Activated CD4-positive, alpha-beta memory T cell treated with anti-CD3 and anti-CD28 coated beads, Interleukin-2, amount 10 ng/mL, durations not matched to agents 7 days and 5 days (primary cell): ENCODE results near the gene PCSK5. TPM values are rescaled to one million over a fixed set of nuclear protein-coding genes. Genes with fewer than 3 reads are reported as not detected.

Experiments
- CTCF ChIA-PET: fragments of 350-600 bp; sonication (Branson Sonifier 250); formaldehyde crosslinking; loops from one replicate; lab custom pipeline; 2021; ENCODE audit warnings: antibody characterized with exemption, inconsistent platforms; lab: Charles Lee
- POLR2A ChIA-PET: fragments of 350-600 bp; sonication (Branson Sonifier 250); formaldehyde crosslinking; loops from one replicate; lab custom pipeline; 2021; ENCODE audit warnings: antibody characterized with exemption; lab: Charles Lee
- DNase-seq: peaks from one replicate; pipeline ENCODE4 v3.0.0-alpha.2; 2020
- H3K27ac Mint-ChIP-seq: one replicate; pipeline ENCODE4 v1.8.0; 2021; ENCODE audit warnings: mild to moderate bottlenecking, mixed read lengths
- H3K27me3 Mint-ChIP-seq: one replicate; pipeline ENCODE4 v1.8.0; 2021; ENCODE audit warnings: mixed read lengths
- H3K36me3 Mint-ChIP-seq: one replicate; pipeline ENCODE4 v1.8.0; 2021; ENCODE audit warnings: low read depth, mixed read lengths
- H3K4me1 Mint-ChIP-seq: one replicate; pipeline ENCODE4 v1.8.0; 2021; ENCODE audit warnings: mixed read lengths
- H3K4me3 Mint-ChIP-seq: one replicate; pipeline ENCODE4 v1.8.0; 2021; ENCODE audit warnings: mild to moderate bottlenecking, mixed read lengths
- H3K9me3 Mint-ChIP-seq: one replicate; pipeline ENCODE4 v1.8.0; 2021; ENCODE audit warnings: mixed read lengths
- total RNA-seq, 2 experiments: library from RNA; stranded (reverse); gene quantifications; one replicate each; pipeline ENCODE4 v1.2.3, GENCODE V29; 2021

Gene PCSK5
- total RNA-seq, 2 experiments from 2014 or later = 1.2 to 1.7 TPM

DNA sequence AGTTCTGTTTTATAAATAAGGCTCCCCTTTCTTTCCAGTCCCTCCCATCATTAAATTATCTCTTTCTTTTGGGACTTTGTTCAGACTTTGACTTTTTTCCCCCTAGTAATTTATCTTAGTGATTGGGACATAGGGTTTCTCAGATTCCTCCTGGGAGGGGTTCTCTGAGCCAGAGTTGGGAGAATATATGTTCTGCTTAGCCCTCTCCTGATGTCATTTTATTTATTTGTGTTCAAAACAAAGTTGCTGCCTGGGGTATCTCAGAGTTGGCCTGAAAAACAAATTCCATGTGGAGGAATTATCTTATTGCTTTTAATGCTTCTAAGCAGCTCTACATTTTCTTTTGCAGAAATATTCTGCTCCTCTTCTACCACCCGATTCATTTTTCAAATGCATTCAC, 211.0 kb downstream of the PCSK5 start:
- Mint-ChIP-seq H3K27ac (no peak overlapping the region), H3K4me1 (peaks cover 3% of the 10 kb centered on the region), H3K4me3 (no peak overlapping the region), H3K27me3 (no peaks in the 10 kb centered on the region), H3K9me3 (no peaks in the 10 kb centered on the region), H3K36me3 (no peaks in the 10 kb centered on the region)
- POLR2A ChIA-PET = no interaction called here
- CTCF ChIA-PET = no interaction called here
- DNase-seq = no peak

DNA sequence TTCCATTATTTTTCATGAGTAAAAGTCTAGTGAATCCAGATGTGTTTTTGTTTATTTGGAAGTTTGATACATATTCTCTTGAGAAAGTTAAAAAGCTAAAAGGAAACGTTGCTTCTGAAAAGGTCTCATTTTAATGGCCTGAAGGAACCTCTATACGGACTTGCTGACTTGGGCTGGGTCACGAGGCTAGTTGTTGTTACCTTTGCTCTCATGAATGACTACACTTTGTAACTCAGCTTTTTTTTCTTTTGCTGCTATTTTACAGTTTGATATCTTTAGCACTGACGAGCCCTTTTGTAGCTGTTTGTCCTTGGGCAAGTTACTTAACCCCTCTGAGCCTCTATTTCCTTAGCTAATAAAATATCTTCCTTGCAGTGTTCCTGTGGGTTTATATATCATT, 211.5 kb downstream of the PCSK5 start:
- Mint-ChIP-seq H3K27me3 (no peaks in the 10 kb centered on the region), H3K4me3 (no peak overlapping the region), H3K27ac (no peak overlapping the region), H3K9me3 (no peaks in the 10 kb centered on the region), H3K36me3 (no peaks in the 10 kb centered on the region), H3K4me1 (peaks cover 3% of the 10 kb centered on the region)
- no peak for DNase-seq
- CTCF ChIA-PET = no interaction called here
- POLR2A ChIA-PET = no interaction called here

DNA sequence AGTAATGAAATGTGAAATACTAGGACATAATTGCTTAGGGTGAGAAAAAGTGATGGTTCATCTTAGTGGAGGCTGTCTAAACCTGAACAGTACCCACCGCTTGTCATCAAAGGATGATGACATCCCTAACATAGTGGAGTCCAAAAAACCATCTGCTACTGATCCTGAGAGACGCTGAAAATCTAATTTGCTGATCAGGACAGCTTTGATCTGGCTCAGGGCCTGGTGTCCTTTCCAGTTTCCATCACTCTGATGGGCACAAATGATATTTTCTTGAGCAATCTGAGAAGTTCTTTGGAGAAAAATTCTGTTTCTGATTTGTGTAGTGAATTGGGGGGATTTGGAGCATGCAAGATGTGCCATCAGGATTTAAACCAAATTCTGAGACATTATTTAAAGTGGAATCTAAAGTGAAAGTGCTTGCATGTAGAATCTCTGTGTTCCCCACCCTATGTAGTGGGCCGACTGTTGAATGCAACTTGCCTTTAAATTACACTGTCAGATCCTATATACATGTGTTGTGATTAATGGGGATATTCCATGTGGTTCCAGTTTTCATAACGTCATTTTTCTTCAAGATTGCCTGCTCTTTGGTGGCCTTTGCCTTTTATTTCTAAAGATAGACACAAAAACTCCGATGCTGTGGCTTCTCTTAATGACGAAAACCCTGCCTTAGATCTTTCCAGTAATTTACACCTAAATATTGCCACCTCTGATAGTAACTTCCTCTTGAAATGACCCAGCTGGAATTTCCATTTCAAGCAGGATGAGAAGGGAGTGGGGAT, 213.2 kb downstream of the PCSK5 start:
- H3K4me3 Mint-ChIP-seq = no peak overlapping the region
- no peaks in the 10 kb centered on the region for H3K9me3 Mint-ChIP-seq
- POLR2A ChIA-PET = no interaction called here
- no peaks in the 10 kb centered on the region for H3K27me3 Mint-ChIP-seq
- H3K4me1 Mint-ChIP-seq = peaks cover 3% of the 10 kb centered on the region
- CTCF ChIA-PET = no interaction called here
- no peaks in the 10 kb centered on the region for H3K36me3 Mint-ChIP-seq
- DNase-seq = no peak
- no peak overlapping the region for H3K27ac Mint-ChIP-seq

DNA sequence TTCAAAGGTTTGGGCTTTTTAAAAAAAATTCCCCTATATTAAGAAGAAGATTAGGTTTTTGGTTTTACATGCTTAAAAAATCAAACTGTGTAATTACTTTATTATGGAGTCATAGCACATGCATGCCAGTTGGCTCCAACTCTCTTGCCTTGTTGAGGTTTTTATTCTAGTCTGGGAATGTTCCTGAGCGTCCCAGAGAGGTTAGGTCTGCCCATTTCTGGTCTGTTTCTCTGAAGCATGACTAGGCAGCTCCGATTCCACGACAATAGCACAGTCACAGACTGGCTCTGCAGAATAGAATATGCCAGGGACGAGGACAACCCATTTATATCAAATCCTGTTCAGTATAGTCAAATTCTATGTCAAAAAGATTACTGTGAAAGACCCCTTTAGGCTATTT, 217.0 kb downstream of the PCSK5 start:
- H3K27ac Mint-ChIP-seq = no peak overlapping the region
- no peaks in the 10 kb centered on the region for H3K36me3 Mint-ChIP-seq
- no peaks in the 10 kb centered on the region for H3K27me3 Mint-ChIP-seq
- no peaks in the 10 kb centered on the region for H3K4me1 Mint-ChIP-seq
- DNase-seq = no peak
- H3K4me3 Mint-ChIP-seq = no peak overlapping the region
- POLR2A ChIA-PET = no interaction called here
- CTCF ChIA-PET = no interaction called here
- H3K9me3 Mint-ChIP-seq = no peaks in the 10 kb centered on the region

DNA sequence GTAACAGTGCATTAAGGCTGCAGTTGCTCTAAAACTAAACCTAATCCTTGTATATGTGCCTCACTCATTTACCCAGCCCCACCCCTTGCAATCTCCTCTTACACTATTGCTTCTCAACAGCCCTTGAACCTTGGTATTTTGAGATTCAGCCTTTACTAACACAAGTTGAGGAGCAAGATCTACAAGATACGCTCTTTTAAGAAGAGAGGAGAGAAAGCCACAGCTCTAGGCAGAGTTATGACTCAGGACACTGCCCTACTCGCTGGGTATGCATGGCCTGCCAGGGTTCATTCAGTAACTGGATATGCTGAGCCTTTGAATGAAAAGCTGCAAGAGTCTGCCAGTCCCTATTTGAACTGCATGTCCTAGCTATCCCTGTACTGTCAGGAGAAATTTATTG, 219.5 kb downstream of the PCSK5 start:
- ChIA-PET POLR2A (no interaction called here), CTCF (no interaction called here)
- H3K27me3 Mint-ChIP-seq = no peaks in the 10 kb centered on the region

DNA sequence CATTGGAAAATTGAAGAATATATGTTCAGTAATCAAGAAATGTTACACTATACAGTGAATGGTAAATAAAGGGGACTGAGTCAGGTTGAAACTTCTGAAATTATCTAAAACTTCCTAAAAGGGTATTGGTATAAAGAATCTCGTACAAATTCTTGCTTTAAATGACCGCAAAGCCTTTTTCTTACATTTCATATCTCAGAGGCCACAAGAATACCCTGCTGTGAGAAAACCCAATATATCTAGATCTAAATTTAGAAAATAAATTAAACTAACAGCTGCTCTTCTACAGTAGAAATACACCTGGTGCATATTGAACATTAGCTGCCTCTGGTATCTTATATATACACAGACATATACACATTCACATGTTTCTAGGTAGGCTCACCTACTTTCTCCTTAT, 221.7 kb downstream of the PCSK5 start:
- H3K4me1 Mint-ChIP-seq = peaks cover 4% of the 10 kb centered on the region
- ChIA-PET POLR2A (no interaction called here), CTCF (no interaction called here)
- no peaks in the 10 kb centered on the region for H3K9me3 Mint-ChIP-seq
- H3K36me3 Mint-ChIP-seq = no peaks in the 10 kb centered on the region
- H3K27ac Mint-ChIP-seq = no peak overlapping the region
- H3K27me3 Mint-ChIP-seq = no peaks in the 10 kb centered on the region
- no peak for DNase-seq
- H3K4me3 Mint-ChIP-seq = no peak overlapping the region

More for the DNA sequence above, 219.5 kb downstream of the PCSK5 start:
- no peak for DNase-seq
- no peaks in the 10 kb centered on the region for H3K4me1 Mint-ChIP-seq
- H3K4me3 Mint-ChIP-seq = no peak overlapping the region
- H3K9me3 Mint-ChIP-seq = no peaks in the 10 kb centered on the region
- no peaks in the 10 kb centered on the region for H3K36me3 Mint-ChIP-seq
- no peak overlapping the region for H3K27ac Mint-ChIP-seq

DNA sequence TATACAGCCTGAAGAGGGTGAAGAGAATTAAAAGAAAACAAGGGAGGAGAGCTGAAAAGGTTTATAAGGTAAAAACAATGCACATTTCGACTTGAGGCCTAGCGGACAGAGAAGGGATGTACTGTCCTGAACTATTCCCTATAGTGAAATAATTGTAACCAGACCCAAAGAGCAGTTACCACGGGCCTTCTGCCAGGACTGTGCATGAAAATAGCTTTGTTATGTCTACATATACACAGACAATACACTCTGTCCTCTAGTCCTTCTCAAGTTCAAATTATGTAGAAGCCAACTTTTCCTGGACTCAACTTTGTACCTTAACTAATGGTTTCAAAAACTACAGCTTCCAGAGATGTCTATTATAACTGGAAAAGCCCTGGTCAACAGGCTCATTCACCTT, 223.7 kb downstream of the PCSK5 start:
- H3K9me3 Mint-ChIP-seq = no peaks in the 10 kb centered on the region
- no peaks in the 10 kb centered on the region for H3K27me3 Mint-ChIP-seq
- no peak overlapping the region for H3K27ac Mint-ChIP-seq
- POLR2A ChIA-PET = no interaction called here
- peaks cover 4% of the 10 kb centered on the region for H3K4me1 Mint-ChIP-seq
- no peaks in the 10 kb centered on the region for H3K36me3 Mint-ChIP-seq
- DNase-seq = no peak
- CTCF ChIA-PET = no interaction called here
- no peak overlapping the region for H3K4me3 Mint-ChIP-seq

DNA sequence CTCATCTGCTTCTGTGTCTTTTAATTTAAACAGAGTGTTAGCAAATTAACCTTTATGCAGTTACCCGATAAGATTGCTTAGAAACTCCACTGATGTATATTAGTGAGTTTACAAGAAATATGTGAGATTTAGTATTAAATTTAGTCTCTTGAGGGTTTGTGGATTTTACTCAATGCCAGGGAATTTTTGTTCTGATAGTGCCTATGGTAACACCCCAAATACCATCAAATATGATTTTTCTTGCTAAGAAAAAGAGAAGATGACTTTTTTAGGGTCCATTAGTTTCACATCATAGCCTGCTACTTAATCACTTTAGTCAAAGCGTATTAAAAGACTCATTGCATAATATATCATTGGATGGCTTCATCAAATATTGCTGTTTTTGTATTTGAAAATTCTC, 224.9 kb downstream of the PCSK5 start:
- Mint-ChIP-seq H3K4me1 (peaks cover 4% of the 10 kb centered on the region), H3K36me3 (no peaks in the 10 kb centered on the region), H3K9me3 (no peaks in the 10 kb centered on the region), H3K27me3 (no peaks in the 10 kb centered on the region), H3K4me3 (no peak overlapping the region), H3K27ac (no peak overlapping the region)
- POLR2A ChIA-PET = no interaction called here
- no peak for DNase-seq
- CTCF ChIA-PET = no interaction called here

DNA sequence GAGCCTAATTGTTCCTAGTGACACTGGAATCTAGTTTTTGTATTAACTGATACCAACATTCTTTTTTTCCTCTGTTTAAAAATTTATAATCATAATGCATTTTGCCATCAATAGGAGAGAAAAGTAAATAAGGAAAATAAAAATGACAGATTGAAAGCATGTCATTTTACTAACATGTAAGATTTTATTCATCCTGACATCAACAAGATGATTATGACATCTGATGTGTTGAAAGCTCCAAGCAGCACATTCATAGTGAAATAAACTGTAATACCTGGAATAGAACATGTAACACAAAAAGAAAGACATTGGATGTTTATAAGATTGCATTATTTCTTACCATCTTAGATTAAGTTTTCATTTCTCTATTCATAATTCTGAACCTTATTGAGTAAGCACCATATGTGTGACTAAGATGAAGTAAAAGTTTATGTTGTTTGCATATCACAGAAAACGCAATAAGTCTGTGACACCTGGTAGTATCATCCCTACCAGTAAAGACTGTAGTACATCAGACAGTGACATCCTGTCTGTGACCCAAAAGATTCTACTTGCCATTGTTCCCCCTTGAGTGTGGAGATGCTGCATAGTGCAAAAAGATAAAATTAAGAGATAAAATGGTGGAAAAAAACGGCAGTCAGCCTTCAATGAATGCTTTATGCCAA, 225.6 kb downstream of the PCSK5 start:
- H3K27me3 Mint-ChIP-seq = no peaks in the 10 kb centered on the region
- DNase-seq = no peak
- H3K27ac Mint-ChIP-seq = no peak overlapping the region
- H3K4me1 Mint-ChIP-seq = peaks cover 4% of the 10 kb centered on the region
- POLR2A ChIA-PET = no interaction called here
- no peaks in the 10 kb centered on the region for H3K9me3 Mint-ChIP-seq
- no peaks in the 10 kb centered on the region for H3K36me3 Mint-ChIP-seq
- no peak overlapping the region for H3K4me3 Mint-ChIP-seq
- CTCF ChIA-PET = no interaction called here

DNA sequence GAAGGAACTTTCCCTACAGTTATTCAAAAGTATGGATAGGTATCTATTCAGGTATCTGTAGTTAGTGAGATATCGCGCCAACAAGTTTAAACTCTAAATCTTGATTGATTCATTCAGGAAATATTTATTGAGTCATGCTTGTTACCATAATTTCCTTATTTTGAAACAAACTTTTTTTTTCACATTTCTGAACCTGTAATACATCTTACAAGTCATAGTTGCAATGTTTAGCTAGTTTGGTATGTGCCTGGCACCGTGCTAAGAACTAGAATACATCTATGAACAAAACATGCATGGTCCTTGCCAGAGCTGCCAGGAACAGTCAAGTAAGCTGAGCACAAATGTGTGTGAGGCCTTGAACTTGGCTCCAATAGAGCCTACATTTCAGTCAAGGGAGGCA, 226.4 kb downstream of the PCSK5 start:
- no peaks in the 10 kb centered on the region for H3K36me3 Mint-ChIP-seq
- H3K9me3 Mint-ChIP-seq = no peaks in the 10 kb centered on the region
- H3K4me1 Mint-ChIP-seq = peaks cover 4% of the 10 kb centered on the region
- DNase-seq = no peak
- ChIA-PET CTCF (no interaction called here), POLR2A (no interaction called here)
- no peaks in the 10 kb centered on the region for H3K27me3 Mint-ChIP-seq
- H3K27ac Mint-ChIP-seq = no peak overlapping the region
- H3K4me3 Mint-ChIP-seq = no peak overlapping the region

DNA sequence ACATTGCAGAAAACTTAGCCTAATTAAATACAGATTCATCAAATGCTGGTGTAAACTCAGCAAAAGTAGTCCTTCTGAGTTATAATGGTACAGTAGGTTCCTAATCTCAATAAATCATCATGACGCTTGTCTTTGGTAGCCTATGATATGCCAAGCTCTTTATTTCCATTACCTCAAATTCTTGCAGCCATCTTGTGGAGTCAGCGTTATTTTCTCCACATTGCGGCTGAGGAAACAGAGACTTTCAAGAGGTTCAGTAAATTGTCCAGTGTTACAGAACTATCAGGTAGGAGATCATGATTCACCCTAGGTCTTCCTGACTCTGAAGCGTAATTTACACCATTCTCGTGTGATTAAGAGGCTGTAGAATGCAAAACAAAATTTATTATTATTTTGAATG, 237.2 kb downstream of the PCSK5 start:
- no peak overlapping the region for H3K4me3 Mint-ChIP-seq
- CTCF ChIA-PET = no interaction called here
- no peaks in the 10 kb centered on the region for H3K27me3 Mint-ChIP-seq
- no peak for DNase-seq
- POLR2A ChIA-PET = no interaction called here
- no peak overlapping the region for H3K27ac Mint-ChIP-seq
- no peaks in the 10 kb centered on the region for H3K36me3 Mint-ChIP-seq
- H3K4me1 Mint-ChIP-seq = no peaks in the 10 kb centered on the region
- no peaks in the 10 kb centered on the region for H3K9me3 Mint-ChIP-seq

DNA sequence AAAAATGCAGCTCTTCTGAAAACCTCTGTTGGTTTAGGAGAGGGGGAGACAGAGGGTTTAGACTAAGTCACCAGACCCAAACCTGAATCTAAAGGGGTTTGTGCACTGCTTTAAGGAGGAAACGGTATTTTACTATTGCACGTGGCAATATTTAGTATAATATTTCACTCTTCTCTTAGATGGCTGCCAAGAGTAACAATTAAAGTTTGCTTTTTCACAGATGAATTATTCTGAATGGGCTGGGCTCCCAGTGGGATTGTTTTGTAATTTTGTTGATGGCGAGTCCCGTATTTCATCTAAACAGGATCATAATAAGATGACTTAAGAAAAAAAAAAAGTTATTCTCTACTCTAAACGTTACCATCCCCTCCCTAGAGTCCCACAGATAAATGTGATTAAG, 245.4 kb downstream of the PCSK5 start:
- H3K27ac Mint-ChIP-seq = no peak overlapping the region
- no peaks in the 10 kb centered on the region for H3K27me3 Mint-ChIP-seq
- CTCF ChIA-PET = no interaction called here
- DNase-seq = no peak
- H3K4me1 Mint-ChIP-seq = peaks cover 4% of the 10 kb centered on the region
- no peak overlapping the region for H3K4me3 Mint-ChIP-seq
- POLR2A ChIA-PET = no interaction called here
- no peaks in the 10 kb centered on the region for H3K36me3 Mint-ChIP-seq
- H3K9me3 Mint-ChIP-seq = no peaks in the 10 kb centered on the region

DNA sequence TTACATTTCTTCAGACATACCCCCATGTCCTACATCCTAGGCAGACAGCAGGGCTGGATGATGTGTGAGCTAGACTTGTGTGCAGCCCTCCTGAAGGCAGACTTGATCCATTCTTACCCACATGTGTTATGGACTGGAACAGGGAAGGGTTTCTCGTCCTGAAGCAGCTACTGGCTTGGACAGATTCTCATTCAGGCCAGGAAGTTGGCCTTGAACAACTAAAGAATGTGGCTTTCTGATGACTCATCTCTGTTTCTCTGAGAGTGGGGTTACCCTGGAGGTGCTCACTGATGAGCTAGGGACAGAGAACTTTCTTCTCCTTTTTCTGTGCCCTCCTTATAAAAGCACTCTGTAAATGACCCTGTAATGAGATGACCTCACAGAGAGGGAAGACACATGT, 246.5 kb downstream of the PCSK5 start:
- Mint-ChIP-seq H3K27me3 (no peaks in the 10 kb centered on the region), H3K4me3 (no peak overlapping the region), H3K36me3 (no peaks in the 10 kb centered on the region), H3K4me1 (peaks cover 4% of the 10 kb centered on the region), H3K27ac (no peak overlapping the region), H3K9me3 (no peaks in the 10 kb centered on the region)
- POLR2A ChIA-PET = no interaction called here
- no peak for DNase-seq
- CTCF ChIA-PET = no interaction called here

DNA sequence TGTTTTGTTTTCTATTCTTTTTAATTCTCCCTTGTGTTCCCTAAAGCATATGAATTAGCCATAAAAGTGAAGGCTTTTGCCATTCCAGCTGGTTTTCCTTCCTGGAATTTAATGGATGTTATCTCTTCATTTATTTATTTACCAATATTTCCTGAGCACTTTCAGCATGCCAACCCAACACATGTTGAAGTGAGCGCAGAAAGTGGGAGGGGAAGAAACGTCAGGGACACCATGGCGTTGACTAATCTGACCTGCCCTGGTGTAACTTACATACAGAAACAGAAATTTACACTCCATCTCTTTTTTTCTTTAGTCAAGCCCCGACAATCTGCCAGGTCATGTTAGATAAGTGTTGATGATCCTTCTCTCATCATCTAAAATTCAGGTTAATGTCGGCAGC, 247.5 kb downstream of the PCSK5 start:
- no peak overlapping the region for H3K4me3 Mint-ChIP-seq
- H3K9me3 Mint-ChIP-seq = no peaks in the 10 kb centered on the region

More for the DNA sequence above, 247.5 kb downstream of the PCSK5 start:
- DNase-seq = no peak
- Mint-ChIP-seq H3K36me3 (no peaks in the 10 kb centered on the region), H3K4me1 (peaks cover 4% of the 10 kb centered on the region), H3K27me3 (no peaks in the 10 kb centered on the region), H3K27ac (no peak overlapping the region)
- ChIA-PET CTCF (no interaction called here), POLR2A (no interaction called here)
